GM10266 (cell line): ENCODE measurements around the gene CWC27.

Experiments
- DNase-seq: peaks from one replicate; pipeline ENCODE4 v3.0.0; 2012; ENCODE audit errors: extremely low spot score
- TF ChIP-seq, protein P1 (sequence below): IDR thresholded peaks from 2 replicates; pipeline ENCODE4 v1.5.1; 2012; ENCODE audit warnings: mild to moderate bottlenecking, low read depth; ENCODE audit not compliant: control insufficient read depth, insufficient read depth; ENCODE audit errors: missing control alignments

CWC27 gene

DNA sequence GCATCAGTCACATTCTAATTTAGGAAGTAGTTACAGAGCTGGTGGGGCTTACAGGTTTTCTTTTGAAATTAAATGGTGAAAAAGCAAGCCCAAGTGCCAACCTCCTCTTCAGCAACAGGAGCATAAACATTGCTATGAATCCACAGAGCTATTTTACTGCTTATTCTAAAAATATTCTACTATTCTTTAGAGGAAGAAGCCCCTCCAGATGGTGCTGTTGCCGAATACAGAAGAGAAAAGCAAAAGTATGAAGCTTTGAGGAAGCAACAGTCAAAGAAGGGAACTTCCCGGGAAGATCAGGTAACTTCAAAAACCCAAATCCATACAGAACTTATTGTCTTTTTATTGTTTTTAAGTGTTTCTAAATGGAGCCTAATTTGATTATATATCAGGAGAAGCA is 202.8 kb downstream of the CWC27 start:
- TF ChIP-seq, protein P1, sequence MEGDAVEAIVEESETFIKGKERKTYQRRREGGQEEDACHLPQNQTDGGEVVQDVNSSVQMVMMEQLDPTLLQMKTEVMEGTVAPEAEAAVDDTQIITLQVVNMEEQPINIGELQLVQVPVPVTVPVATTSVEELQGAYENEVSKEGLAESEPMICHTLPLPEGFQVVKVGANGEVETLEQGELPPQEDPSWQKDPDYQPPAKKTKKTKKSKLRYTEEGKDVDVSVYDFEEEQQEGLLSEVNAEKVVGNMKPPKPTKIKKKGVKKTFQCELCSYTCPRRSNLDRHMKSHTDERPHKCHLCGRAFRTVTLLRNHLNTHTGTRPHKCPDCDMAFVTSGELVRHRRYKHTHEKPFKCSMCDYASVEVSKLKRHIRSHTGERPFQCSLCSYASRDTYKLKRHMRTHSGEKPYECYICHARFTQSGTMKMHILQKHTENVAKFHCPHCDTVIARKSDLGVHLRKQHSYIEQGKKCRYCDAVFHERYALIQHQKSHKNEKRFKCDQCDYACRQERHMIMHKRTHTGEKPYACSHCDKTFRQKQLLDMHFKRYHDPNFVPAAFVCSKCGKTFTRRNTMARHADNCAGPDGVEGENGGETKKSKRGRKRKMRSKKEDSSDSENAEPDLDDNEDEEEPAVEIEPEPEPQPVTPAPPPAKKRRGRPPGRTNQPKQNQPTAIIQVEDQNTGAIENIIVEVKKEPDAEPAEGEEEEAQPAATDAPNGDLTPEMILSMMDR, result no peak
- DNase-seq, result no peak

DNA sequence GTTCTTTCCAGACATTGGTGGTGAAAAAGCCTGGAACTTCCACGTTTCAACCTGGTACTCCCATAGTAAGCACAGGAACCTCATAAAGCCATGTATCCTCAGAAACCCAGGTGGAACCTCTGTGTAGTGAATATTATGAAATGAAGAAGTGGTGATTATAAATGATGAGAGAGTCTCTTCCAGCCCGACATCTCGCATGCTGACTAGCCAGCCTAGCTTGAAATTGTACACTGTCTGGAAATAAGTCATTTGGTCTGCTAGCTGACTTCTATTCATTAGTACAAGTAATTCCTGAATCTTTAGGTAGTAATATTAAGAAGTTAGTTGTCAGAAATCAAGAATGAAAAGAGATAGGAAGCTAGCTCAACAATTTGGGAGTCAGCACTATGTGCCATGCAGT is 203.3 kb downstream of the CWC27 start:
- TF ChIP-seq, protein P1, result no peak
- no peak for DNase-seq

DNA sequence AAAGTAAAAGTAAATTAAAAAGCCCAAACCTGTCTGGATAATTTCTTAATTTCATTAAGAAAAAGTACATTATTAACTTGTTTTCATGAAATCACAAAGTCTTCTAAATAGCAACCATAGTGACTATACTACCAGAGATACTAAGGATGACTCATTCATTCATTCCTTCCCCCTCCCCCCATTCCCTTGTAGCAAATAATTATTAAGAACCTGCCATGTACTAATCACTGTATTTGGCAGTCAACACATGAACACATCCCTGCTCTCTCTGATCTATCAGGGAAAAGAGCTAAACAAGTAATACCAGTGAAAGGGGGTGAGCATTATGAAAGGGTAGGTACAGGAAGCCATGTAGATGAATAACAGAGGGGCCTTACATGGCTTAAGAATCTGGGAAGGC is 203.9 kb downstream of the CWC27 start:
- TF ChIP-seq, protein P1, result no peak
- DNase-seq, result no peak

DNA sequence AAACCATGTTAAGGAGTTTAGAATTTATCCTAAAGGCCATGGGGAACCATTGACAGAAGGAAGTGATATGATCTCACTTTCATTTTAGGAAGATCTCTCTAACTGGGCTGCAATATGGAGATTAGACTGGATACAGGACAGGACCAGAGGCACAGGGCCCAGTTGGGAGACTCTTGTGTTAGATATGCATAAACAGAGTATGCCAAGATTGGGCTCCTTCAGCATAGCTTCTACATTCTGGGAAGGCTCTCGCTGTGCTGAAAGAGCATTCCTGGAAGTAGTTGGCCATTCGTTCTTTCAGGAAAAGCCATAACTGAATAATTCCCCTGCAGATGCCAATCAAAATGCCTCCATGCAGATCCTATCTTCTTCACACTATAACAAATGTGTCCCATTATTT is 204.5 kb downstream of the CWC27 start:
- TF ChIP-seq, protein P1, result no peak
- DNase-seq, result no peak

DNA sequence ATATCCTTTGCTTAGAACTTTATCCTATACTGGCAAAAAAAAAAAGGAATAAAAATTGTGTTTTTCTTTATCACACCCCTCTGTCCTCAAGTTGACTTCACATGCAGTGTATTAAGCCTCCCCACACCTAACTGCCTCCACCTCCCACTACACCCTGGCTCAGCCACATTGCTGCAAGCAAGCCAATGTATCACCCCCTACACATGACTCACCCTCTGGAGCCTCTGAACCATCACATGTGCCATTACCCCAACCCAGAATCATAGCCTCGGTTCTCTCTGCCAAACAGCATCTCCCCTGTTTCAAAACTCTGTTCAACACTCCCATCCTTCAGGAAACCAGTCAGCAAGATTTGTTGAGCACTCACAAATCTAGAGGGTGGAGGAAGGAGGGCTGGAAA is 209.0 kb downstream of the CWC27 start:
- TF ChIP-seq, protein P1, result no peak
- no peak for DNase-seq

DNA sequence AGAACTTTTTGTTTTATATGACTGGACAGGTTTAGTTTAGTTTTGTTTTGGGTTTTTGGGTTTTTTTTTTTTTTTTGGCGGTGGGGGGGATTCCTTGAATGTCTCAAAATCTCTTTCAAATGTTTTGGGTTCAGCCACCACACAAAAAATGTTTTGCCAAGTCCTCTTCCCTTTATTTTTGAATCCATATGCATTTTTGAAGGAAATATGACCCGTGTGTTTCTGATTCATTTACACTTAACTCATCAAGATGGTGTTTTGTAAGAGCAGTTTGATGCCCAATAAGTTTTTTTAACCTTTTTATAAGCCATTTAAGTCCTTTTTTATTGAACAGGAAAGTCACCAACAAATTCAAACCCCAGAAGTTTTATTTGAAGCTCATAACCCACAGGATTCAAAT is 209.8 kb downstream of the CWC27 start:
- TF ChIP-seq, protein P1, result no peak
- DNase-seq, result no peak

DNA sequence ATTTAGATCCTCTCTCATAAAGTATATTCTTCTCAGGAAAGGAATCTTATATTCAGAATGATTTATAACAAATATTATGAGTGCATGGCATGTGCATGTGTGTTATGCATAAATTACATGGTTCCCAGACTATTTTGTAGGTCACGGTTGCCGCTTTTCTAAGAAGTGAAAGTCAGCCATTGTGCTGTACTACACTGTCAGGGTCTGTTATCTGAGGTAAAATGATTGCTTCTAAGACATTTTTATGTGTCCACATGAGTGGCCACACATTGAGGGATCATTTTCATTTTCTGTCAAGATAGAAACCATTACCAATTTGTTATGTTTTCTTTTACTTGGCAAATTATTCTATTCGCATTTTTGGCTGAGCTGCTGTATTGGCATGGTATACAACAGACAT is 210.8 kb downstream of the CWC27 start:
- DNase-seq, result no peak
- TF ChIP-seq, protein P1, result no peak
